Raji (cell line): ENCODE measurements around the gene MT1M.

Experiments used
- POLR2A ChIP-seq: IDR thresholded peaks from 2 replicates; pipeline ENCODE4 v1.6.1; 2011; ENCODE audit warnings: low read depth, low read length, control low read depth; ENCODE audit not compliant: insufficient read depth

Gene MT1M

DNA sequence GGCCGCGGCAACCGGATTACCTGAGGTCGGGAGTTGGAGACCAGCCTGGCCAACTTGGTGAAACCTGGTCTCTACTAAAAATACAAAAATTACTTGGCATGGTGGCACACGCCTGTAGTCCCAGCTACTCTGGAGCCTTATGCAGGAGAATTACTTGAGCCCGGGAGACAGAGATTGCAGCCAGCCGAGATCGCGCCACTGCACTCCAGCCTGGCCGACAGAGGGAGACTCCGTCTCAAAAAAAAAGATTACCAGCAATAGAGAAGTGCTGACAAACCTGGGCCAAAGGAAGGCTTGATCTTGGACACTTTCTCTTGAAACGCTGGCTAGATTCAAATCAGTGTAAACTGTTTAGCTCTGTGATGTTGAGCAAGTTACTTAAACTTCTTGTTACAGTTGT lies 41.5 kb downstream of the MT1M start:
- no peak for TF ChIP-seq POLR2A

DNA sequence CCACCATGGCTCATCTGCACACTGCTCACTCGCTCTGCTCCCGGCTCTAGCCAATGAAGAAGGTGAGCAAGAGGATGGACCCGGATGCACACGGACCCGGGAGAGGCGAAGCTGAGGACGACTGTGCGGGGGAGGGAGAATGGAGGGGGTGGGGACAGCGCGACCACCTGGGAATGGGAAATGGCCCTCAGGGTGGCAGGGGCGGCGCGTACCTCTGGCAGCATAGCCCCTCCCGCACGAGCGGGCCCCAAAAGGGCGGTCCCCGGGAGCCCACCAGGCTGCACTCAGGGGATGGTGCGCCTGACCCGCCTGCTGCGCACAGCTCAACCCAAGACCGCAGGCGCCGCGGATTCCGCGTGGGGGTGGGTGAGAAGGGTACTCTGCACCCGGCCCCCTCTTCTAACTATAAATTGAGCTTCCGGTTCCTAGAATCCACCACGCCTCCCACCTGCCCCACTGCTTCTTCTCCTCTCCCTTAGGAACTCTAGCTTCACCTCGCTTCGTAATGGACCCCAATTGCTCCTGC lies 43.3 kb downstream of the MT1M start:
- no peak for TF ChIP-seq POLR2A

DNA sequence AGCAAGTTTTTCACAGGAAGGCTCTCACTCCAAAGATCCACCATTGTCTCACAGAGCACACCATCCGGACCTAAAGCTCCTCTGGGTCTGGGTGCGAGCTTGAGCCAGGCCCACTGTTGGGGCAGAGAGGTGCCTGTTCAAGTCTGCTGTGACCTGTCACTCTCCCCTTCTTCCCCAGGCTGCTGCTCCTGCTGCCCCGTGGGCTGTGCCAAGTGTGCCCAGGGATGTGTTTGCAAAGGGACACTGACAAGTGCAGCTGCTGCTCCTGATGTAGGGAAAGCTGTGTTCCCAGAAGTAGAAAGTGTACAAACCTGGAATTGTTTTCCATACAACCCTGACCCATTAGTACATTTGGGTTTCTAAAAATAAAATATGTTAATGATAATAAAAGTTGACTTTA lies 45.0 kb downstream of the MT1M start:
- TF ChIP-seq POLR2A = no peak

DNA sequence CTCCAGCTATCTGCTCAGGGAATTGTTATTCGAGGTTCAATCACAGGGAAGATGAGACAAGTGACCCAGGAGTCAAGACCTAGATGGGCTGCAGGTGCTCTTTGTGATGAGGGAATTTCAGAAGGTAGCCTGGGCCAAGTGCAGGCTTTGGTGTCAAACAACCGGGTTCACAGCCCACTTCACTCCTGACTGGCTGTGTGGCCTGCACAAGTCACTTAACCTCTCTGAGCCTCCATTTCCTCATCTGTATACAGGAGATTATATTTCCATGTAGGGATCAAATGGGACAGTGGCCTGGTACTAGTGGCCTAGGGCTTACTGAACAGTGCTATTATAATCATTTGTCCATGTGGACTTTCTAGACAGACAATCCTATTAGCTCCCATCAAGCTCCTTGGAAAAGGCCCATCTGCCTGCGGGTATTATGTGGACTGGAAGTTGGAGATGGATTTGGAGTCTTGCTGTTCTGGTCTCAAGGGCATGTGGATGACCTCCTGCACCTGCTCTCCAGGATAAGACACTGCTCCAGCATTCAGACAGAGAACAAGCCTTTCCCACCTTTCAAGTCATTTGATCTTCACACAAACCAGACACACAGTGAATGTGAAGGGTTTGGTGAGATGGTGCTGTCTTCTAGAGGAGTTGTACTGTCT lies 46.7 kb downstream of the MT1M start:
- TF ChIP-seq POLR2A = no peak

- no peak for TF ChIP-seq POLR2A
Measured at GRCh38 chr16:56679818-56680217, 47.4 kb downstream of the MT1M start.

DNA sequence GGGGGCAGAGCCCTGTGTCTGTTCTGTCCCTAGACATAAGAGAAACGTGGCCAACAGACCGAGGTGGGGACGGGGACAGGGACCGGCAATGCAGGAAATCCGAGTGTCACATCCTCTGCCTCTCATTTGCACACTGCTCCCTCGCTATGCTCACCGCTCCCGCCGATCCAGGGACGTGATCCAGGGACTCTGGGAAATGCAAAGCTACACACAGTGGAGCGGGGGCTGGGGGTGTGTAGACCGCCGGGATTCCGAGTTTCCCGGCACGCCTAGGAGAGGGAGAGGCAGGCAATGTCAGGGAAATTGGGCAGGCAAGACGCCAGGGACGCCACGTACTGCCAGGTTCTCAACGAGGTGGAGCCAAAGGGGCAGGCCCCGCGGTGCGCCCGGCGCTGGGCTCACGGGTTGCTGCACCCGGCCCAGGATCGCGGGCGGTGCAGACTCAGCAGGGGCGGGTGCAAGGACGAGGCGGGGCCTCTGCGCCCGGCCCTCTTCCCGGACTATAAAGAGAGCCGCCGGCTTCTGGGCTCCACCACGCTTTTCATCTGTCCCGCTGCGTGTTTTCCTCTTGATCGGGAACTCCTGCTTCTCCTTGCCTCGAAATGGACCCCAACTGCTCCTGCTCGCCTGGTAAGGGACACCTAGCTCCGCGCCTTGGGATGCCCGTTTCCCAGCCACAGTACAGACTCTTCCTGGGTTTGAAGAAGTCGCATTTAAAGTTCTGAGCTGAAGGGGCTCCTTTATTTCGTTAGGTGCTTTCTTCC lies 49.7 kb downstream of the MT1M start, which contains the start of gene MT1X:
TSS of gene MT1X (plus strand) at position 532 of the 764 bp plus-strand sequence. CDS start at position 603, 71 bp downstream.
- TF ChIP-seq POLR2A = peak; percentile 93

GRCh38 chr16:56682703-56683397 lies 50.4 kb downstream of the MT1M start:
- no peak for TF ChIP-seq POLR2A
